GM23248 (cell line): ENCODE data around the gene MTCL1.

ENCODE experiments used
- EZH2 ChIP-seq: fragments of 200-600 bp; sonication (generic); IDR thresholded peaks from 2 replicates; pipeline ENCODE4 v1.6.1; 2018; ENCODE audit warnings: antibody characterized with exemption, mild to moderate bottlenecking; ENCODE audit not compliant: insufficient read depth, poor library complexity, severe bottlenecking
- EZH2phosphoT487 ChIP-seq: fragments of 200-600 bp; sonication (generic); IDR thresholded peaks from 2 replicates; pipeline ENCODE4 v1.6.1; 2018; ENCODE audit warnings: antibody characterized with exemption, moderate library complexity, mild to moderate bottlenecking, low read depth; ENCODE audit not compliant: insufficient read depth

DNA sequence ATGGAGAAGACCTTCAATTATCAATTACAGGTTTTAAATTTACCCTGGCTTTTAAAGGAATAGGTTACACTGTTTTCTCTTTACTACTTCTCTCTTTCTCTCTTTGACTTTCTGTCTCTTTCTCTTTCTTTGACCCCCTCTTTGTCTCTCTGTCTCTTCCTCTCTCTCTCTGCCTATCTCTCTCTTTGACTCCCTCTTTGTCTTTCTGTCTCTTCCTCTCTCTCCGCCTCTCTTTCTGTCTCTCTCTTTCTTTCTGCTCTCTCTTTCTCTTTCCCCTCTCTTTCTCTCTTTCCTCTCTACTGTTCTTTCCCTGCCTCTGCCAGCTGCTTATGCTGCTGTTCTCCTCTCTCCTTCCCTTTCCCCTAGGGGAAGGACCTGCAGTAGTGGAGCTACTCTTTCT is 175.7 kb downstream of the MTCL1 start:
- TF ChIP-seq EZH2phosphoT487 (no peak), EZH2 (no peak)
